Endothelial cell (in vitro differentiated cells): ENCODE data around the gene GDNF. TPM values are rescaled to one million over a fixed set of nuclear protein-coding genes. Genes with fewer than 3 reads are reported as not detected.

ENCODE experiments used
- DNase-seq: peaks from one replicate; pipeline ENCODE4 v3.0.0; 2021; ENCODE audit warnings: low spot score
- H3K27ac Mint-ChIP-seq: one replicate; pipeline ENCODE4 v1.8.0; 2021; ENCODE audit warnings: mixed read lengths, inconsistent platforms; ENCODE audit not compliant: unreplicated experiment
- H3K27me3 Mint-ChIP-seq: one replicate; pipeline ENCODE4 v1.8.0; 2021; ENCODE audit warnings: mild to moderate bottlenecking, moderate library complexity, mixed read lengths, inconsistent platforms; ENCODE audit not compliant: unreplicated experiment
- H3K36me3 Mint-ChIP-seq: one replicate; pipeline ENCODE4 v1.8.0; 2021; ENCODE audit warnings: mild to moderate bottlenecking, low read depth, mixed read lengths, inconsistent platforms; ENCODE audit not compliant: unreplicated experiment
- H3K4me1 Mint-ChIP-seq: one replicate; pipeline ENCODE4 v1.8.0; 2021; ENCODE audit warnings: mild to moderate bottlenecking, mixed read lengths, inconsistent platforms; ENCODE audit not compliant: unreplicated experiment
- H3K4me3 Mint-ChIP-seq: one replicate; pipeline ENCODE4 v1.8.0; 2021; ENCODE audit warnings: mild to moderate bottlenecking, mixed read lengths, inconsistent platforms; ENCODE audit not compliant: unreplicated experiment
- H3K9me3 Mint-ChIP-seq: one replicate; pipeline ENCODE4 v1.8.0; 2021; ENCODE audit warnings: mixed read lengths, inconsistent platforms; ENCODE audit not compliant: unreplicated experiment
- CTCF ChIP-seq: fragments of 200-600 bp; sonication (generic); IDR thresholded peaks from one replicate; pipeline ENCODE4 v1.5.0; 2021; ENCODE audit warnings: antibody characterized with exemption; ENCODE audit not compliant: unreplicated experiment
- total RNA-seq: library from RNA; stranded (reverse); fragmentation: NEBNext Ultra II Directional; extraction: Animal tissue kit (Norgen Biotek cat#: 25700); gene quantifications from one replicate; pipeline ENCODE4 v1.2.1, GENCODE V29; 2021; ENCODE audit not compliant: unreplicated experiment

Gene GDNF
- total RNA-seq, 1 donor from 2014 or later: not detected

- H3K9me3 Mint-ChIP-seq: no peaks in the 10 kb centered on the region
- no peak overlapping the region for H3K4me3 Mint-ChIP-seq
- peaks cover 4% of the 10 kb centered on the region for H3K4me1 Mint-ChIP-seq
- H3K36me3 Mint-ChIP-seq: no peaks in the 10 kb centered on the region
- no peak overlapping the region for H3K27ac Mint-ChIP-seq
- no peak for TF ChIP-seq CTCF
- no peaks in the 10 kb centered on the region for H3K27me3 Mint-ChIP-seq
- DNase-seq: no peak
Measured at GRCh38 chr5:37851305-37851704, 11.5 kb upstream of the GDNF start.

- no peak for TF ChIP-seq CTCF
- Mint-ChIP-seq H3K4me3 (no peak overlapping the region), H3K9me3 (no peaks in the 10 kb centered on the region), H3K4me1 (peaks cover 4% of the 10 kb centered on the region), H3K36me3 (no peaks in the 10 kb centered on the region), H3K27me3 (no peaks in the 10 kb centered on the region), H3K27ac (no peak overlapping the region)
- no peak for DNase-seq
Measured at GRCh38 chr5:37850226-37850865, 10.5 kb upstream of the GDNF start.

GRCh38 chr5:37849641-37850040, 9.8 kb upstream of the GDNF start:
- Mint-ChIP-seq H3K4me1 (peaks cover 4% of the 10 kb centered on the region), H3K9me3 (no peaks in the 10 kb centered on the region), H3K4me3 (no peak overlapping the region), H3K27me3 (no peaks in the 10 kb centered on the region), H3K27ac (no peak overlapping the region), H3K36me3 (no peaks in the 10 kb centered on the region)
- DNase-seq: no peak
- TF ChIP-seq CTCF: no peak

GRCh38 chr5:37847978-37848425, 8.2 kb upstream of the GDNF start:
- H3K27ac Mint-ChIP-seq: no peak overlapping the region
- no peak for DNase-seq
- H3K9me3 Mint-ChIP-seq: no peaks in the 10 kb centered on the region
- H3K27me3 Mint-ChIP-seq: no peaks in the 10 kb centered on the region
- H3K36me3 Mint-ChIP-seq: no peaks in the 10 kb centered on the region
- H3K4me1 Mint-ChIP-seq: peaks cover 4% of the 10 kb centered on the region
- no peak overlapping the region for H3K4me3 Mint-ChIP-seq
- TF ChIP-seq CTCF: no peak

GRCh38 chr5:37846786-37847310, 7.0 kb upstream of the GDNF start:
- H3K36me3 Mint-ChIP-seq: no peaks in the 10 kb centered on the region
- DNase-seq: no peak
- no peaks in the 10 kb centered on the region for H3K27me3 Mint-ChIP-seq
- no peak overlapping the region for H3K27ac Mint-ChIP-seq
- no peak for TF ChIP-seq CTCF
- no peaks in the 10 kb centered on the region for H3K9me3 Mint-ChIP-seq
- H3K4me1 Mint-ChIP-seq: peaks cover 4% of the 10 kb centered on the region
- H3K4me3 Mint-ChIP-seq: no peak overlapping the region
